ENCODE measurements around the gene EPS8L1. TPM values are rescaled to one million over a fixed set of nuclear protein-coding genes. Genes with fewer than 3 reads are reported as not detected.

Gene EPS8L1
- total RNA-seq, 1 donor from 2014 or later: 375 TPM

- Mint-ChIP-seq H3K36me3 (no peaks in the 10 kb centered on the region), H3K27ac (no peak overlapping the region), H3K27me3 (ENCODE audit: low read depth) (peaks cover 26% of the 10 kb centered on the region), H3K4me1 (no peaks in the 10 kb centered on the region), H3K9me3 (no peaks in the 10 kb centered on the region), H3K4me3 (no peak overlapping the region)
- TF ChIP-seq CTCF (IDR thresholded peaks at IDR 0.05; ENCODE audit: unreplicated experiment): no peak
- no peak for DNase-seq (ENCODE audit: low spot score in 2 of 2, unreplicated experiment in 2 of 2)
Observed at GRCh38 chr19:55132453-55133129, 56.9 kb downstream of the EPS8L1 start.

GRCh38 chr19:55133639-55134444 is 58.2 kb downstream of the EPS8L1 start:
- peaks cover 18% of the 10 kb centered on the region for H3K27me3 Mint-ChIP-seq (ENCODE audit: low read depth)
- TF ChIP-seq CTCF (IDR thresholded peaks at IDR 0.05; ENCODE audit: unreplicated experiment): no peak
- no peak overlapping the region for H3K4me3 Mint-ChIP-seq
- H3K27ac Mint-ChIP-seq: no peak overlapping the region
- H3K36me3 Mint-ChIP-seq: no peaks in the 10 kb centered on the region
- peaks cover 2% of the 10 kb centered on the region for H3K4me1 Mint-ChIP-seq
- no peaks in the 10 kb centered on the region for H3K9me3 Mint-ChIP-seq
- no peak for DNase-seq (ENCODE audit: low spot score in 2 of 2, unreplicated experiment in 2 of 2)

- H3K4me1 Mint-ChIP-seq: peaks cover 2% of the 10 kb centered on the region
- H3K27ac Mint-ChIP-seq: no peak overlapping the region
- H3K9me3 Mint-ChIP-seq: no peaks in the 10 kb centered on the region
- H3K4me3 Mint-ChIP-seq: no peak overlapping the region
- DNase-seq (ENCODE audit: low spot score in 2 of 2, unreplicated experiment in 2 of 2): no peak
- peaks cover 11% of the 10 kb centered on the region for H3K27me3 Mint-ChIP-seq (ENCODE audit: low read depth)
- no peaks in the 10 kb centered on the region for H3K36me3 Mint-ChIP-seq
- TF ChIP-seq CTCF (IDR thresholded peaks at IDR 0.05; ENCODE audit: unreplicated experiment): no peak
Observed at GRCh38 chr19:55134736-55135135, 59.1 kb downstream of the EPS8L1 start.

- Mint-ChIP-seq H3K4me3 (no peak overlapping the region), H3K9me3 (no peaks in the 10 kb centered on the region), H3K36me3 (no peaks in the 10 kb centered on the region), H3K27ac (no peak overlapping the region), H3K27me3 (ENCODE audit: low read depth) (peaks cover 5% of the 10 kb centered on the region), H3K4me1 (peaks cover 4% of the 10 kb centered on the region)
- DNase-seq (ENCODE audit: low spot score in 2 of 2, unreplicated experiment in 2 of 2): no peak
- TF ChIP-seq CTCF (IDR thresholded peaks at IDR 0.05; ENCODE audit: unreplicated experiment): no peak
Observed at GRCh38 chr19:55136399-55137102, 60.9 kb downstream of the EPS8L1 start.

Small RNA genes within 50 kb of the gene (microRNA-seq; reads per million reads assigned to microRNA genes)
- gene MIR7975: not detected

Other genes starting within 250 kb of the EPS8L1 start
- gene KIR2DS4, start 243.2 kb upstream of the EPS8L1 start, total RNA-seq: not detected in 3 replicates
- gene KIR3DL2, start 225.4 kb upstream of the EPS8L1 start, total RNA-seq: not detected in 3 replicates
- not detected in 3 replicates for gene FCAR, start 201.6 kb upstream of the EPS8L1 start, total RNA-seq
- gene NCR1, start 169.7 kb upstream of the EPS8L1 start, total RNA-seq: not detected in 3 replicates
- 0.07 to 0.09 TPM in 2 of 3 replicates, not detected in the other for gene NLRP7, start 128.3 kb upstream of the EPS8L1 start, total RNA-seq
- gene NLRP2, start 109.5 kb upstream of the EPS8L1 start, total RNA-seq: 54.1 to 56.8 TPM (median 56.2 TPM) in 3 replicates
- 0.78 to 1.4 TPM (median 1.4 TPM) in 3 replicates for gene GP6, start 37.6 kb upstream of the EPS8L1 start, total RNA-seq
- gene RDH13, start 12.7 kb upstream of the EPS8L1 start, total RNA-seq: 81.0 to 88.6 TPM (median 85.7 TPM) in 3 replicates
- 100 to 111 TPM (median 109 TPM) in 3 replicates for gene PPP1R12C, start 41.8 kb downstream of the EPS8L1 start, total RNA-seq
- 47.5 to 57.5 TPM (median 48.9 TPM) in 3 replicates for gene TNNT1, start 73.3 kb downstream of the EPS8L1 start, total RNA-seq
- gene TNNI3, start 81.9 kb downstream of the EPS8L1 start, total RNA-seq: 6.3 to 9.1 TPM (median 8.9 TPM) in 3 replicates
- 2.9 to 4.4 TPM (median 3.3 TPM) in 3 replicates for gene DNAAF3, start 90.7 kb downstream of the EPS8L1 start, total RNA-seq
- gene SYT5, start 104.4 kb downstream of the EPS8L1 start, total RNA-seq: 0.32 to 0.67 TPM (median 0.47 TPM) in 3 replicates
- 10.4 to 10.7 TPM (median 10.5 TPM) in 3 replicates for gene PTPRH, start 133.6 kb downstream of the EPS8L1 start, total RNA-seq
- 5.9 to 6.7 TPM (median 6.7 TPM) in 3 replicates for gene TMEM86B, start 152.9 kb downstream of the EPS8L1 start, total RNA-seq
- 70.1 to 73.0 TPM (median 71.5 TPM) in 3 replicates for gene PPP6R1, start 183.1 kb downstream of the EPS8L1 start, total RNA-seq
- gene HSPBP1, start 204.2 kb downstream of the EPS8L1 start, total RNA-seq: 28.9 to 30.4 TPM (median 29.1 TPM) in 3 replicates
- 38.5 to 46.0 TPM (median 43.4 TPM) in 3 replicates for gene BRSK1, start 208.1 kb downstream of the EPS8L1 start, total RNA-seq
- gene TMEM150B, start 249.5 kb downstream of the EPS8L1 start, total RNA-seq: not detected in 3 replicates